MM.1S (cell line): ENCODE data around the gene SLC28A1.

Source experiments
- DNase-seq: peaks from one replicate; pipeline ENCODE4 v3.0.0-alpha.2; 2015
- H2AFZ ChIP-seq: fragments of 300-600 bp; sonication (generic); 2 replicates; pipeline ENCODE4 v1.6.0; 2016; ENCODE audit warnings: antibody characterized with exemption, low read length
- H3F3A ChIP-seq: fragments of 300-600 bp; sonication (generic); 2 replicates; pipeline ENCODE4 v1.6.1; 2016; ENCODE audit warnings: mild to moderate bottlenecking, antibody characterized with exemption, low read length, moderate library complexity, mixed read lengths; ENCODE audit not compliant: insufficient read depth
- H3K27ac ChIP-seq: fragments of 300-600 bp; sonication (generic); 2 replicates; pipeline ENCODE4 v1.5.1; 2016; ENCODE audit warnings: mild to moderate bottlenecking, low read length
- H3K27me3 ChIP-seq: fragments of 300-600 bp; sonication (generic); replicated peaks from 2 replicates; pipeline ENCODE4 v1.6.0; 2016; ENCODE audit warnings: low read length; ENCODE audit not compliant: insufficient read depth
- H3K36me3 ChIP-seq: fragments of 300-600 bp; sonication (generic); replicated peaks from 2 replicates; pipeline ENCODE4 v1.6.1; 2016; ENCODE audit warnings: mild to moderate bottlenecking, low read length, mixed read lengths; ENCODE audit not compliant: insufficient read depth
- H3K4me1 ChIP-seq: fragments of 300-600 bp; sonication (generic); 2 replicates; pipeline ENCODE4 v1.6.1; 2016; ENCODE audit warnings: low read length, mixed read lengths
- H3K4me2 ChIP-seq: fragments of 300-600 bp; sonication (generic); 2 replicates; pipeline ENCODE4 v1.6.0; 2016; ENCODE audit warnings: low read depth, low read length
- H3K4me3 ChIP-seq: fragments of 300-600 bp; sonication (generic); 2 replicates; pipeline ENCODE4 v1.5.1; 2016; ENCODE audit warnings: low read length, mixed read lengths
- H3K79me2 ChIP-seq: fragments of 300-600 bp; sonication (generic); 2 replicates; pipeline ENCODE4 v1.6.1; 2016; ENCODE audit warnings: mixed run types, low read length, mixed read lengths
- H3K9ac ChIP-seq: fragments of 300-600 bp; sonication (generic); 2 replicates; pipeline ENCODE4 v1.6.1; 2016; ENCODE audit warnings: low read length, mixed read lengths
- H3K9me2 ChIP-seq: fragments of 300-600 bp; sonication (generic); replicated peaks from 2 replicates; pipeline ENCODE4 v1.6.1; 2016; ENCODE audit warnings: mild to moderate bottlenecking, low read length, mixed read lengths; ENCODE audit not compliant: insufficient read depth
- H3K9me3 ChIP-seq: fragments of 300-600 bp; sonication (generic); replicated peaks from 2 replicates; pipeline ENCODE4 v1.6.1; 2016; ENCODE audit warnings: mild to moderate bottlenecking, low read length, mixed read lengths; ENCODE audit not compliant: insufficient read depth
- H4K20me1 ChIP-seq: fragments of 300-600 bp; sonication (generic); 2 replicates; pipeline ENCODE4 v1.6.1; 2016; ENCODE audit warnings: mild to moderate bottlenecking, low read length, moderate library complexity, mixed read lengths; ENCODE audit not compliant: insufficient read depth
- EZH2 ChIP-seq: fragments of 300-600 bp; sonication (generic); optimal IDR thresholded peaks from 2 replicates; pipeline ENCODE3; 2017; ENCODE audit warnings: low read depth, mild to moderate bottlenecking, antibody characterized with exemption, low read length, mixed read lengths
- EZH2phosphoT487 ChIP-seq: fragments of 300-600 bp; sonication (generic); IDR thresholded peaks from 2 replicates; pipeline ENCODE4 v1.6.1; 2018; ENCODE audit warnings: antibody characterized with exemption, low read length
- TF ChIP-seq, protein P1 (sequence below): fragments of 300-600 bp; sonication (generic); IDR thresholded peaks from 2 replicates; pipeline ENCODE4 v1.5.1; 2016; ENCODE audit warnings: antibody characterized with exemption, low read length, mixed read lengths

The SLC28A1 gene

DNA sequence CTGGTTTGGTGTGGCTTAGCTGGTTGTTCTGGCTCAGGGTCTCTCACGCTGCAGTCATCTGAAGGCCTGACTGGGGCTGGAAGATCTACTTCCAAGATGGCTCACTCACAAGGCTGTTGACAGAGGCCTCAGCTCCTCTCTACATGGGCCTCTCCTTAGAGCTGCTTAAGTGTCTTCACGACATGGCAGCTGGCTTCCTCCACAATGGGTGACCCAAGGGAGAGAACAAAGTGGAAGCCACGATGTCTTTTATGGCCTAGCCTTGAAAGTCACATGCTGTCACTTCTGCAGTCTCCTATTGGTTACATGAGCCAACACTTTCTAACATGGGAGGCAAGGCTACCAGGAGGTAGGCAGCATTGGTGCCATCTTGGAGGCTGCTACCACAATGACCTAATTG lies 83.8 kb downstream of the SLC28A1 start:
- no peaks in the 10 kb centered on the region for H3K4me1 ChIP-seq
- no peak for DNase-seq
- TF ChIP-seq, protein P1, sequence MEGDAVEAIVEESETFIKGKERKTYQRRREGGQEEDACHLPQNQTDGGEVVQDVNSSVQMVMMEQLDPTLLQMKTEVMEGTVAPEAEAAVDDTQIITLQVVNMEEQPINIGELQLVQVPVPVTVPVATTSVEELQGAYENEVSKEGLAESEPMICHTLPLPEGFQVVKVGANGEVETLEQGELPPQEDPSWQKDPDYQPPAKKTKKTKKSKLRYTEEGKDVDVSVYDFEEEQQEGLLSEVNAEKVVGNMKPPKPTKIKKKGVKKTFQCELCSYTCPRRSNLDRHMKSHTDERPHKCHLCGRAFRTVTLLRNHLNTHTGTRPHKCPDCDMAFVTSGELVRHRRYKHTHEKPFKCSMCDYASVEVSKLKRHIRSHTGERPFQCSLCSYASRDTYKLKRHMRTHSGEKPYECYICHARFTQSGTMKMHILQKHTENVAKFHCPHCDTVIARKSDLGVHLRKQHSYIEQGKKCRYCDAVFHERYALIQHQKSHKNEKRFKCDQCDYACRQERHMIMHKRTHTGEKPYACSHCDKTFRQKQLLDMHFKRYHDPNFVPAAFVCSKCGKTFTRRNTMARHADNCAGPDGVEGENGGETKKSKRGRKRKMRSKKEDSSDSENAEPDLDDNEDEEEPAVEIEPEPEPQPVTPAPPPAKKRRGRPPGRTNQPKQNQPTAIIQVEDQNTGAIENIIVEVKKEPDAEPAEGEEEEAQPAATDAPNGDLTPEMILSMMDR: no peak
- TF ChIP-seq EZH2phosphoT487: no peak
- no peak for TF ChIP-seq EZH2

DNA sequence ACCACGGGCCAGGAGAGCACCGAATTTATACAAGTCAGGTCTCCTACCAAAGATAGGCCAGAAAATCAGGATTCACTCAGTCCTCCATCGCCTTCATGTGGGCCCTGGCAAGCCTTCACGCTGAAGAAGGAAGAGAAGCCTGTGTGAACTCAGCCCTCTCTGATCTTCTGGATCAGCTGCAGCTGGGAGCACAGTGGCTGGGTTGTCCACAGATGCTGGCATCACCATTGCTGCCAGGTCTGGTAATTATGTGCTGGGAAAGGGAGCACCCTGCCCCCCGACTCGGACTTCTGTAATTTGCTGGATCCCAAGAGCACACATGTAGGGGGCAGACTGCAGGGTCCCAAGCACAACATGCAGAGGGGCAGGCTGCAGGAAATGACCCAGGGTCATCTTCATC lies 84.8 kb downstream of the SLC28A1 start:
- no peak overlapping the region for H3K4me2 ChIP-seq
- no peak for DNase-seq
- no peaks in the 10 kb centered on the region for H3K4me1 ChIP-seq
- H2AFZ ChIP-seq: no peak overlapping the region
- H3K4me3 ChIP-seq: no peak overlapping the region
- no peaks in the 10 kb centered on the region for H3K9me3 ChIP-seq
- H4K20me1 ChIP-seq: no peaks in the 10 kb centered on the region
- no peak for TF ChIP-seq EZH2
- TF ChIP-seq, protein P1: no peak
- TF ChIP-seq EZH2phosphoT487: no peak
- no peaks in the 10 kb centered on the region for H3K27me3 ChIP-seq
- H3K79me2 ChIP-seq: no peaks in the 10 kb centered on the region
- H3K36me3 ChIP-seq: no peaks in the 10 kb centered on the region
- H3F3A ChIP-seq: no peaks in the 10 kb centered on the region
- H3K9ac ChIP-seq: no peak overlapping the region
- no peaks in the 10 kb centered on the region for H3K9me2 ChIP-seq
- H3K27ac ChIP-seq: no peak overlapping the region

More for the DNA sequence above, 83.8 kb downstream of the SLC28A1 start:
- H2AFZ ChIP-seq: no peak overlapping the region
- H3K36me3 ChIP-seq: no peaks in the 10 kb centered on the region
- no peak overlapping the region for H3K4me3 ChIP-seq
- H3K79me2 ChIP-seq: no peaks in the 10 kb centered on the region
- no peak overlapping the region for H3K4me2 ChIP-seq
- H3K9ac ChIP-seq: no peak overlapping the region
- no peaks in the 10 kb centered on the region for H3K9me2 ChIP-seq
- H3F3A ChIP-seq: no peaks in the 10 kb centered on the region
- H3K27ac ChIP-seq: no peak overlapping the region
- H3K9me3 ChIP-seq: no peaks in the 10 kb centered on the region
- H4K20me1 ChIP-seq: no peaks in the 10 kb centered on the region
- H3K27me3 ChIP-seq: no peaks in the 10 kb centered on the region

DNA sequence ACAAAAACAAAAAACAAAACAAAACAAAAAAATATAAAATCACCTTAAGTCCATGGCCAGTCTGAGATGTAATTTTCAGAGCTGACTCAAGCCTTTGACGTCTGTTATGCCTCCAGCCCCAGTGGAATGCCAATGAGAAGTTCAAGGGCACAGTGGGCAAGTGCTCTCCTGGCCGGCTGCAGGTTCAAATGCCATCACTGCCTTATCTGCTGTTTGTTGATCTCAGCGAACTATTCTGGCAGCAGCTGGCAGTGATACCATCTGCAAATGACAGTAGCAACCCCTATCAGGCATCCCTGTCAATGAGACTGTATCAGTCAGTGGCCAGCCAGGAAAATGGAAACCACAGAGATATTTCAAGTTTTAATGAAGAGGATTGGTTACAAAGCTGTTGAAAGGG lies 86.4 kb downstream of the SLC28A1 start:
- Histone ChIP-seq H3K27ac (no peak overlapping the region), H2AFZ (no peak overlapping the region), H3K79me2 (no peaks in the 10 kb centered on the region), H3K9ac (no peak overlapping the region), H3K36me3 (no peaks in the 10 kb centered on the region), H3K4me3 (no peak overlapping the region), H3K27me3 (no peaks in the 10 kb centered on the region), H3K4me1 (no peaks in the 10 kb centered on the region), H3K9me2 (no peaks in the 10 kb centered on the region), H3K9me3 (no peaks in the 10 kb centered on the region), H4K20me1 (no peaks in the 10 kb centered on the region), H3K4me2 (no peak overlapping the region), H3F3A (no peaks in the 10 kb centered on the region)
- TF ChIP-seq EZH2phosphoT487 (no peak), EZH2 (no peak)
- TF ChIP-seq, protein P1: no peak
- DNase-seq: no peak
